Thyroid gland (tissue), 4 donors: Measurements from ENCODE around the gene POLR3GL.

ENCODE experiments used
- POLR2A ChIP-seq, 2 donors: fragments of 450-650 bp; IDR thresholded peaks; one replicate each; pipeline ENCODE4 v1.6.1; 2017; ENCODE audit warnings: antibody characterized with exemption in 2 of 2, mild to moderate bottlenecking in 2 of 2, moderate library complexity in 1 of 2
- TF ChIP-seq, protein P1 (sequence below), 6 experiments: fragments of 200-600 bp in 3 of 6; fragments of 450-650 bp in 3 of 6; sonication (generic) in 3 of 6; IDR thresholded peaks; one replicate each; pipeline ENCODE4 v1.5.1; 2016 to 2019; ENCODE audit warnings: antibody characterized with exemption in 6 of 6, mild to moderate bottlenecking in 2 of 6, inconsistent platforms in 1 of 6, moderate library complexity in 1 of 6

DNA sequence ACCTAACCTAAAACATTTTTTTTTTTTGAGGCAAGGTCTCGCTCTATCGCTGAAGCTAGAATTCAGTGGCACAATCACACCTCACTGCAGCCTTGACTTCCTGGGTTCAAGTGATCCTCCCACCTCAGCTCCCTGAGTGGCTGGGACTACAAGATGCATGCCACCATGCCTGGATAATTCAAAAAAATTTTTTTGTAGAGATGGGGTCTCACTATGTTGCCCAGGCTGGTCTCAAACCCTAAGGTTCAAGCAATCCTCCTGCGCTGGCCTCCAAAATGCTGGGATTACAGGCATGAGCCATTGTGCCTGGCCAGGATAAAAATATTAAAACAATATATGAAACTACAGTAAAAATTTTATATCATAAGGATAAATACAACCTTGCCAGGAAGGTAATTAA, 11.6 kb upstream of the POLR3GL start:
- TF ChIP-seq, protein P1, sequence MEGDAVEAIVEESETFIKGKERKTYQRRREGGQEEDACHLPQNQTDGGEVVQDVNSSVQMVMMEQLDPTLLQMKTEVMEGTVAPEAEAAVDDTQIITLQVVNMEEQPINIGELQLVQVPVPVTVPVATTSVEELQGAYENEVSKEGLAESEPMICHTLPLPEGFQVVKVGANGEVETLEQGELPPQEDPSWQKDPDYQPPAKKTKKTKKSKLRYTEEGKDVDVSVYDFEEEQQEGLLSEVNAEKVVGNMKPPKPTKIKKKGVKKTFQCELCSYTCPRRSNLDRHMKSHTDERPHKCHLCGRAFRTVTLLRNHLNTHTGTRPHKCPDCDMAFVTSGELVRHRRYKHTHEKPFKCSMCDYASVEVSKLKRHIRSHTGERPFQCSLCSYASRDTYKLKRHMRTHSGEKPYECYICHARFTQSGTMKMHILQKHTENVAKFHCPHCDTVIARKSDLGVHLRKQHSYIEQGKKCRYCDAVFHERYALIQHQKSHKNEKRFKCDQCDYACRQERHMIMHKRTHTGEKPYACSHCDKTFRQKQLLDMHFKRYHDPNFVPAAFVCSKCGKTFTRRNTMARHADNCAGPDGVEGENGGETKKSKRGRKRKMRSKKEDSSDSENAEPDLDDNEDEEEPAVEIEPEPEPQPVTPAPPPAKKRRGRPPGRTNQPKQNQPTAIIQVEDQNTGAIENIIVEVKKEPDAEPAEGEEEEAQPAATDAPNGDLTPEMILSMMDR (IDR thresholded peaks at IDR 0.05), result no peak
- TF ChIP-seq POLR2A (IDR thresholded peaks at IDR 0.05), result no peak
